ENCODE measurements around the gene CDK5RAP2. TPM values are rescaled to one million over a fixed set of nuclear protein-coding genes. Genes with fewer than 3 reads are reported as not detected.

The CDK5RAP2 gene
- total and polyA plus RNA-seq, 2 experiments from 2014 or later: 23.9 to 30.9 TPM

- Histone ChIP-seq H3K27ac (no peak overlapping the region), H3K4me2 (no peak overlapping the region), H3K9me3 (ENCODE audit: low read depth) (no peaks in the 10 kb centered on the region), H3K79me2 (peaks cover 13% of the 10 kb centered on the region), H2AFZ (no peak overlapping the region), H3K4me1 (ENCODE audit: insufficient read depth) (no peaks in the 10 kb centered on the region), H3K9me2 (replicated peaks; ENCODE audit: insufficient read depth) (no peaks in the 10 kb centered on the region), H4K20me1 (ENCODE audit: insufficient read depth, poor library complexity, severe bottlenecking) (no peaks in the 10 kb centered on the region), H3K27me3 (no peaks in the 10 kb centered on the region), H3K36me3 (replicated peaks; ENCODE audit: insufficient read depth, low read depth) (no peaks in the 10 kb centered on the region), H3K4me3 (no peak overlapping the region)
- WGBS (ENCODE audit: low lambda C conversion rate, missing lambda C conversion rate): 100% methylated on average over 1 of the region's 1 CpG
- DNase-seq (ENCODE audit: low spot score): no peak
- TF ChIP-seq, protein P1, sequence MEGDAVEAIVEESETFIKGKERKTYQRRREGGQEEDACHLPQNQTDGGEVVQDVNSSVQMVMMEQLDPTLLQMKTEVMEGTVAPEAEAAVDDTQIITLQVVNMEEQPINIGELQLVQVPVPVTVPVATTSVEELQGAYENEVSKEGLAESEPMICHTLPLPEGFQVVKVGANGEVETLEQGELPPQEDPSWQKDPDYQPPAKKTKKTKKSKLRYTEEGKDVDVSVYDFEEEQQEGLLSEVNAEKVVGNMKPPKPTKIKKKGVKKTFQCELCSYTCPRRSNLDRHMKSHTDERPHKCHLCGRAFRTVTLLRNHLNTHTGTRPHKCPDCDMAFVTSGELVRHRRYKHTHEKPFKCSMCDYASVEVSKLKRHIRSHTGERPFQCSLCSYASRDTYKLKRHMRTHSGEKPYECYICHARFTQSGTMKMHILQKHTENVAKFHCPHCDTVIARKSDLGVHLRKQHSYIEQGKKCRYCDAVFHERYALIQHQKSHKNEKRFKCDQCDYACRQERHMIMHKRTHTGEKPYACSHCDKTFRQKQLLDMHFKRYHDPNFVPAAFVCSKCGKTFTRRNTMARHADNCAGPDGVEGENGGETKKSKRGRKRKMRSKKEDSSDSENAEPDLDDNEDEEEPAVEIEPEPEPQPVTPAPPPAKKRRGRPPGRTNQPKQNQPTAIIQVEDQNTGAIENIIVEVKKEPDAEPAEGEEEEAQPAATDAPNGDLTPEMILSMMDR (IDR thresholded peaks at IDR 0.05; ENCODE audit: poor library complexity): no peak
- TF ChIP-seq EZH2phosphoT487 (IDR thresholded peaks at IDR 0.05; ENCODE audit: low read depth, severe bottlenecking, unreplicated experiment) (no peak), EZH2 (IDR thresholded peaks at IDR 0.05; ENCODE audit: borderline replicate concordance) (no peak)
These were observed 18.3 kb downstream of the CDK5RAP2 start for GRCh38 chr9:120561709-120562108.

DNA sequence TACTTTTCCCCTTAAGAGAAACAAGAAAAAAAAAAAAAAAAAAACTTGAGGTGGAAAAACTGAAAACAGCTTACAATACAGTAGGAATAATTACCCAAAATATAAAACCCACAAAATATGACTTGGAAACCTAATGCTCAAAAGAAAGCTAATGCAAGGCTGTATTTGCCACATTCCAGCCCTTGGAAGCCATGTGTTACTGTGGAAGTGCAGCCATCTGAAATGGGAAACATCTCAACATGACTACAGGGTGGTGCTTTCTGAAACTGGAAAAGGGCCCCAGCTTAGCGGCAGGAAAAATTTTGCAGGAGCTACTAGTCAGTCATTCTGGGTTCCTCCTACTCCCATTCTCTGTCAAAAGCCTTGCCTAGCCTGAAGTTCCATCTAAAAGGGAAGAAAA is 20.4 kb downstream of the CDK5RAP2 start:
- Histone ChIP-seq H3K27ac (no peak overlapping the region), H4K20me1 (ENCODE audit: insufficient read depth, poor library complexity, severe bottlenecking) (no peaks in the 10 kb centered on the region), H3K79me2 (peaks cover 12% of the 10 kb centered on the region), H3K27me3 (no peaks in the 10 kb centered on the region), H3K4me3 (no peak overlapping the region), H3K4me2 (no peak overlapping the region), H3K9me3 (ENCODE audit: low read depth) (no peaks in the 10 kb centered on the region), H3K4me1 (ENCODE audit: insufficient read depth) (no peaks in the 10 kb centered on the region), H3K36me3 (replicated peaks; ENCODE audit: insufficient read depth, low read depth) (no peaks in the 10 kb centered on the region), H3K9me2 (replicated peaks; ENCODE audit: insufficient read depth) (no peaks in the 10 kb centered on the region), H2AFZ (no peak overlapping the region)
- 96% methylated on average over 1 of the region's 1 CpG for WGBS (ENCODE audit: low lambda C conversion rate, missing lambda C conversion rate)
- DNase-seq (ENCODE audit: low spot score): no peak
- TF ChIP-seq EZH2phosphoT487 (IDR thresholded peaks at IDR 0.05; ENCODE audit: low read depth, severe bottlenecking, unreplicated experiment) (no peak), EZH2 (IDR thresholded peaks at IDR 0.05; ENCODE audit: borderline replicate concordance) (no peak)
- TF ChIP-seq, protein P1 (IDR thresholded peaks at IDR 0.05; ENCODE audit: poor library complexity): no peak

- TF ChIP-seq, protein P1 (IDR thresholded peaks at IDR 0.05; ENCODE audit: poor library complexity): no peak
- no peak for TF ChIP-seq EZH2 (IDR thresholded peaks at IDR 0.05; ENCODE audit: borderline replicate concordance)
- TF ChIP-seq EZH2phosphoT487 (IDR thresholded peaks at IDR 0.05; ENCODE audit: low read depth, severe bottlenecking, unreplicated experiment): no peak
These were observed 21.5 kb downstream of the CDK5RAP2 start for GRCh38 chr9:120558454-120558853.

DNA sequence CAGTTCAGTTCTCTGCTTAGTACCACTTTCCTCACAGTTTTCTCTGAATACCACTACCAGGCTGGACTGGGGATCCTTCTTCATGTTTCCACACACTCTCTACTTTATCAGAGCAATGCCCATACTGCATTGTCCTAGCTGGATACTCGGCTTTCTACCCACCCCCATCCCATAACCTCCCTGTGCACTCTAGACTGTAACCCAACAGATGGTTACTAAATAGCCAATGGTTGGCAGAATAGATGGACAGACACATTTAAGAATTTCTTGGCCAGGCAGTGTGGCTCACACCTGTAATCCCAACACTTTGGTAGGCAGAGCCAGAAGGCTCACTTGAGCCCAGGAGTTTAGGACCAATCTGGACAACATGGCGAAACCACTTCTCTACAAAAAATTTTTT is 22.8 kb downstream of the CDK5RAP2 start:
- H3K9me2 ChIP-seq (replicated peaks; ENCODE audit: insufficient read depth): no peaks in the 10 kb centered on the region
- H3K27me3 ChIP-seq: no peaks in the 10 kb centered on the region
- TF ChIP-seq EZH2 (IDR thresholded peaks at IDR 0.05; ENCODE audit: borderline replicate concordance) (no peak), EZH2phosphoT487 (IDR thresholded peaks at IDR 0.05; ENCODE audit: low read depth, severe bottlenecking, unreplicated experiment) (no peak)
- TF ChIP-seq, protein P1 (IDR thresholded peaks at IDR 0.05; ENCODE audit: poor library complexity): no peak
- no peak overlapping the region for H3K4me2 ChIP-seq
- H3K79me2 ChIP-seq: peaks cover 13% of the 10 kb centered on the region
- no peak overlapping the region for H2AFZ ChIP-seq
- no peaks in the 10 kb centered on the region for H4K20me1 ChIP-seq (ENCODE audit: insufficient read depth, poor library complexity, severe bottlenecking)
- no peaks in the 10 kb centered on the region for H3K9me3 ChIP-seq (ENCODE audit: low read depth)
- no peak overlapping the region for H3K27ac ChIP-seq
- 50% methylated on average over 2 of the region's 2 CpGs for WGBS (ENCODE audit: low lambda C conversion rate, missing lambda C conversion rate)
- no peak for DNase-seq (ENCODE audit: low spot score)
- H3K4me3 ChIP-seq: no peak overlapping the region
- no peaks in the 10 kb centered on the region for H3K4me1 ChIP-seq (ENCODE audit: insufficient read depth)
- no peaks in the 10 kb centered on the region for H3K36me3 ChIP-seq (replicated peaks; ENCODE audit: insufficient read depth, low read depth)

More at GRCh38 chr9:120558454-120558853, 21.5 kb downstream of the CDK5RAP2 start:
- H3K9me2 ChIP-seq (replicated peaks; ENCODE audit: insufficient read depth): no peaks in the 10 kb centered on the region
- no peaks in the 10 kb centered on the region for H4K20me1 ChIP-seq (ENCODE audit: insufficient read depth, poor library complexity, severe bottlenecking)
- no peaks in the 10 kb centered on the region for H3K36me3 ChIP-seq (replicated peaks; ENCODE audit: insufficient read depth, low read depth)
- no peaks in the 10 kb centered on the region for H3K9me3 ChIP-seq (ENCODE audit: low read depth)
- DNase-seq (ENCODE audit: low spot score): no peak
- H3K27ac ChIP-seq: no peak overlapping the region
- no peak overlapping the region for H3K4me2 ChIP-seq
- H3K79me2 ChIP-seq: peaks cover 9% of the 10 kb centered on the region
- H2AFZ ChIP-seq: no peak overlapping the region
- 100% methylated on average over 3 of the region's 3 CpGs for WGBS (ENCODE audit: low lambda C conversion rate, missing lambda C conversion rate)
- no peak overlapping the region for H3K4me3 ChIP-seq
- H3K27me3 ChIP-seq: no peaks in the 10 kb centered on the region
- no peaks in the 10 kb centered on the region for H3K4me1 ChIP-seq (ENCODE audit: insufficient read depth)
